ENCODE data around the gene KCNK6.

DNA sequence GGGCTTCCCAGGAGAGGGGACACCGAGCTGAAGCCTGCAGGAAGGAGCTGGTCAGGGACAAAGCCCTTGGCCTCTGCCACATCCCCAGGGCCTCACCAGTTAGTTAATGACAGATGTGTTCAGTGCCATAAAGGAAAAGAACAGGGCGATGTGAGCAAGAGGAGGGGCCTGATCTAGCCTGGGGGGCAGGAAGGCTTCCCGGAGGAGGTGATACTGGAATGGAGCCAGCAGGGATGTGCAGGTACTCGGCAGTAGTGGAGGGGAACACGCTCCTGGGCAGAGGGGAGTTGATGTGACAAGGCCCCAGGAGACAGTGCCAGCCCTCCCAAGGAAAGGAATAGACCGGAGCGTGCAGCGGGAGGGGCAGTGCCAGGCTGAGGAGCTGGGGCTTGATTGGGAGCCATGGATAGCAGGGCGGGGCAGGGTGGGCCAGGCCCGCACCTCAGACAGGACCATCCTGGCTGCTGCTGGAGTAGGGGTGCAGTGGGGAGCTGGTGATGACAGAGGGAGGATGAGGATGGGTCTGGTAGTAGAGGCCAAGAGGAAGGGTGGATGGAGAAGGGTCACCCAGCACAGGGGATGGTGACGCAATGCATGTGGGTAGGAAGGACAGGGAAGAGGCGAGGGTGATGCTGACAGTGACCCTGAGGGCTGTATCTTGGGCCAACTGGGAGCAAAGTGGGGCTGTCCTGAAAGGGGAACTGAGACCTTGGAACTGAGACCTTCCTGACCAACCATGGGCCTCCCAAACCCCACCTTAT lies 11.5 kb upstream of the KCNK6 start:
- TF ChIP-seq POLR2A (IDR thresholded peaks at IDR 0.05; ENCODE audit: low read depth, low read length) (no peak), EZH2 (IDR thresholded peaks at IDR 0.05; ENCODE audit: borderline replicate concordance, low read depth, low read length, severe bottlenecking) (no peak), GATA2 (IDR thresholded peaks at IDR 0.05; ENCODE audit: insufficient read depth, insufficient read length, low read depth, low read length) (no peak), MYC (IDR thresholded peaks at IDR 0.05; ENCODE audit: low read depth, low read length) (no peak), POLR2AphosphoS5 (IDR thresholded peaks at IDR 0.05; ENCODE audit: insufficient read depth, low read depth, low read length) (no peak), JUN (IDR thresholded peaks at IDR 0.05; ENCODE audit: borderline replicate concordance, insufficient read depth, insufficient read length, low read depth) (no peak)
- TF ChIP-seq, protein P1, sequence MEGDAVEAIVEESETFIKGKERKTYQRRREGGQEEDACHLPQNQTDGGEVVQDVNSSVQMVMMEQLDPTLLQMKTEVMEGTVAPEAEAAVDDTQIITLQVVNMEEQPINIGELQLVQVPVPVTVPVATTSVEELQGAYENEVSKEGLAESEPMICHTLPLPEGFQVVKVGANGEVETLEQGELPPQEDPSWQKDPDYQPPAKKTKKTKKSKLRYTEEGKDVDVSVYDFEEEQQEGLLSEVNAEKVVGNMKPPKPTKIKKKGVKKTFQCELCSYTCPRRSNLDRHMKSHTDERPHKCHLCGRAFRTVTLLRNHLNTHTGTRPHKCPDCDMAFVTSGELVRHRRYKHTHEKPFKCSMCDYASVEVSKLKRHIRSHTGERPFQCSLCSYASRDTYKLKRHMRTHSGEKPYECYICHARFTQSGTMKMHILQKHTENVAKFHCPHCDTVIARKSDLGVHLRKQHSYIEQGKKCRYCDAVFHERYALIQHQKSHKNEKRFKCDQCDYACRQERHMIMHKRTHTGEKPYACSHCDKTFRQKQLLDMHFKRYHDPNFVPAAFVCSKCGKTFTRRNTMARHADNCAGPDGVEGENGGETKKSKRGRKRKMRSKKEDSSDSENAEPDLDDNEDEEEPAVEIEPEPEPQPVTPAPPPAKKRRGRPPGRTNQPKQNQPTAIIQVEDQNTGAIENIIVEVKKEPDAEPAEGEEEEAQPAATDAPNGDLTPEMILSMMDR (IDR thresholded peaks at IDR 0.05; ENCODE audit: extremely low read depth in 1 of 2, insufficient read depth in 1 of 2, low read depth in 1 of 2, low read length in 2 of 2), result no peak
- TF ChIP-seq, protein P2, sequence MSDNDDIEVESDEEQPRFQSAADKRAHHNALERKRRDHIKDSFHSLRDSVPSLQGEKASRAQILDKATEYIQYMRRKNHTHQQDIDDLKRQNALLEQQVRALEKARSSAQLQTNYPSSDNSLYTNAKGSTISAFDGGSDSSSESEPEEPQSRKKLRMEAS (IDR thresholded peaks at IDR 0.05; ENCODE audit: insufficient read depth, insufficient read length), result no peak
